ENCODE results near the gene PHGDH.

- TF ChIP-seq CTCF (IDR thresholded peaks at IDR 0.05) (no peak), POLR2AphosphoS5 (IDR thresholded peaks at IDR 0.05; ENCODE audit: low read depth, low read length) (no peak), REST (IDR thresholded peaks at IDR 0.05; ENCODE audit: insufficient read depth in 1 of 2, low read depth in 2 of 2, low read length in 1 of 2) (no peak), SIN3A (IDR thresholded peaks at IDR 0.05; ENCODE audit: borderline replicate concordance, insufficient read depth, low read depth, low read length) (no peak)
Observed at GRCh38 chr1:119732465-119733168, 20.9 kb downstream of the PHGDH start.
